Midbrain (tissue), 1 donor: ENCODE results near the gene KCNE2.
"Not testable (repeated sequence)": the region's sequence is repeated elsewhere in the genome, so short reads cannot be mapped to it uniquely, and the experiment has no call there.

Experiments
- DNase-seq: peaks from one replicate; lab custom pipeline; 2025; lab: John Stamatoyannopoulos, UW

The KCNE2 gene

GRCh38 chr21:34407294-34407693 is 43.5 kb downstream of the KCNE2 start:
- not testable (repeated sequence) for DNase-seq

GRCh38 chr21:34417448-34418077 is 53.8 kb downstream of the KCNE2 start:
- not testable (repeated sequence) for DNase-seq
